WERI-Rb-1 (cell line): Measurements from ENCODE around the gene MGST3.

Experiments used
- DNase-seq: peaks from one replicate; pipeline ENCODE4 v3.0.0-alpha.2; 2020
- H3K27ac ChIP-seq: fragments of 250-450 bp; sonication (Bioruptor Pico); 2 replicates; pipeline ENCODE4 v1.5.1; 2020; ENCODE audit warnings: mild to moderate bottlenecking, moderate library complexity
- H3K27me3 ChIP-seq: fragments of 250-450 bp; sonication (Bioruptor Pico); 2 replicates; pipeline ENCODE4 v1.5.1; 2021; ENCODE audit warnings: mild to moderate bottlenecking, low read depth, moderate library complexity; ENCODE audit not compliant: insufficient read depth, severe bottlenecking
- H3K36me3 ChIP-seq: fragments of 250-450 bp; sonication (Bioruptor Pico); 2 replicates; pipeline ENCODE4 v1.5.1; 2020; ENCODE audit warnings: mild to moderate bottlenecking, moderate library complexity
- H3K4me3 ChIP-seq: 2 replicates; pipeline ENCODE4 v1.5.1; 2011; ENCODE audit warnings: low read depth, mild to moderate bottlenecking, control low read depth, low read length
- H3K9me3 ChIP-seq: fragments of 250-450 bp; sonication (Bioruptor Pico); 2 replicates; pipeline ENCODE4 v1.5.1; 2021; ENCODE audit warnings: mild to moderate bottlenecking, moderate library complexity; ENCODE audit not compliant: severe bottlenecking
- CTCF ChIP-seq: IDR thresholded peaks from 2 replicates; pipeline ENCODE4 v1.5.1; 2011; ENCODE audit warnings: low read depth, mild to moderate bottlenecking, control low read depth, inconsistent platforms, low read length

MGST3 gene

GRCh38 chr1:165610866-165611265 is 20.2 kb upstream of the MGST3 start:
- H3K36me3 ChIP-seq = no peaks in the 10 kb centered on the region
- no peak for DNase-seq
- H3K27ac ChIP-seq = no peak overlapping the region
- no peaks in the 10 kb centered on the region for H3K27me3 ChIP-seq
- no peak overlapping the region for H3K4me3 ChIP-seq
- no peaks in the 10 kb centered on the region for H3K9me3 ChIP-seq
- TF ChIP-seq CTCF = no peak

GRCh38 chr1:165612062-165612461 is 19.0 kb upstream of the MGST3 start:
- H3K9me3 ChIP-seq = no peaks in the 10 kb centered on the region
- H3K36me3 ChIP-seq = no peaks in the 10 kb centered on the region
- no peak for DNase-seq
- TF ChIP-seq CTCF = no peak
- H3K4me3 ChIP-seq = no peak overlapping the region
- no peaks in the 10 kb centered on the region for H3K27me3 ChIP-seq
- no peak overlapping the region for H3K27ac ChIP-seq

GRCh38 chr1:165616054-165616612 is 14.9 kb upstream of the MGST3 start:
- Histone ChIP-seq H3K36me3 (no peaks in the 10 kb centered on the region), H3K27me3 (no peaks in the 10 kb centered on the region), H3K9me3 (no peaks in the 10 kb centered on the region), H3K27ac (no peak overlapping the region), H3K4me3 (no peak overlapping the region)
- TF ChIP-seq CTCF = no peak
- no peak for DNase-seq

GRCh38 chr1:165616987-165617546 is 14.0 kb upstream of the MGST3 start:
- H3K36me3 ChIP-seq = no peaks in the 10 kb centered on the region
- TF ChIP-seq CTCF = no peak
- DNase-seq = no peak
- H3K9me3 ChIP-seq = no peaks in the 10 kb centered on the region
- no peak overlapping the region for H3K4me3 ChIP-seq
- H3K27ac ChIP-seq = no peak overlapping the region
- no peaks in the 10 kb centered on the region for H3K27me3 ChIP-seq

- no peak for TF ChIP-seq CTCF
- Histone ChIP-seq H3K27ac (no peak overlapping the region), H3K4me3 (no peak overlapping the region), H3K9me3 (no peaks in the 10 kb centered on the region), H3K36me3 (no peaks in the 10 kb centered on the region), H3K27me3 (no peaks in the 10 kb centered on the region)
- no peak for DNase-seq
Observed at GRCh38 chr1:165619647-165620151, 11.3 kb upstream of the MGST3 start.

GRCh38 chr1:165623624-165624023 is 7.4 kb upstream of the MGST3 start:
- Histone ChIP-seq H3K27me3 (no peaks in the 10 kb centered on the region), H3K9me3 (no peaks in the 10 kb centered on the region), H3K36me3 (no peaks in the 10 kb centered on the region), H3K4me3 (no peak overlapping the region), H3K27ac (no peak overlapping the region)
- no peak for TF ChIP-seq CTCF
- DNase-seq = no peak
